Activated T-helper 1 cell treated with anti-CD3 and anti-CD28 coated beads, Interleukin-2, amount 50 U/mL, for 16 hours (primary cell): ENCODE results near the gene TRIM67.

Source experiments
- DNase-seq, 2 donors: peaks; one replicate each; pipeline ENCODE4 v3.0.0-alpha.2; 2020; ENCODE audit warnings: low read depth in 1 of 2, low spot score in 1 of 2

The TRIM67 gene

DNA sequence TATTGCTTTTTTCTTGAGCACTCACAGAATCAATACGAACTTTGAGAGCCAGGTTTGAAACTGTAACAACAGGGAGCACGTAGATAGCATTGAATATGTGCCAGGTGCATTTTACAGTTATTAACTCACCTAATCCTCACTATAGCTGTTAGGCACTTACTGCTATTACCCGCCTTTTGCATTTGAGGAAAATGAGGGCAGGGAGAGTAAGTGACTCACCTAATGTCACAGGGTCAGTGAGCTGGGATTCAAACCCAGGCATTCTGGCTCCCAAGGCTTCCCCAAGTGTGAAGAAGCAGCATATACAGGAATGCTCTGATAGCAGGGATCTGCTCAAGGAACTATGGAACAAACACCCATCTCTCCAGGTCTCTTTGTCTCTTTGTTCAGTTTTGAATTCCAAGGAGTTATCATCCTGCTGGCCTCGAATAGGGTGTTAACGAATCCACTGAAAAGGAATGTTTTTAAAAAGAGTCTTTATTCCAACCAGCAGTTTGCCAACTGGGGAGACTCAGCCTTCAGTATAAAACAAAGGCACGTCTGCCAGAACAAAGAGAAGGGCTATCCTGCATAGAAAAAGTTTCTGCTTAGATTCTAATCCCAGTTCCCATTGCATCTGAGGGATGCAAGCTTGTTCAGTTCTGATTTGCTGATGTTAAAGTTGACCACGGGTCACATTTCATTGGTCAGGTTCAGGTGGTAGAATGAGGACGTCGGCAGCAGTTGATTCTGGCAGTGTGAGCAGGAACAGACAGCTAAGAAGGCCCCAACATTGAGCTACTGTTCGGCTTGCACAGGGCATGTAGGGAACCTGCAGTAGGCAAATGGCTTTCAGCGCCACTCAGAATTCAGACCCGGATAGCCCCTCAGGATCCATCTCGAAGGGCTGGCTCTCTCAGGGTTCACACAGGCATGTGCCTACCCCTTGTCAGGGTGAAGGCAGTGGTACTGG lies 22.1 kb downstream of the TRIM67 start:
- no peak for DNase-seq

DNA sequence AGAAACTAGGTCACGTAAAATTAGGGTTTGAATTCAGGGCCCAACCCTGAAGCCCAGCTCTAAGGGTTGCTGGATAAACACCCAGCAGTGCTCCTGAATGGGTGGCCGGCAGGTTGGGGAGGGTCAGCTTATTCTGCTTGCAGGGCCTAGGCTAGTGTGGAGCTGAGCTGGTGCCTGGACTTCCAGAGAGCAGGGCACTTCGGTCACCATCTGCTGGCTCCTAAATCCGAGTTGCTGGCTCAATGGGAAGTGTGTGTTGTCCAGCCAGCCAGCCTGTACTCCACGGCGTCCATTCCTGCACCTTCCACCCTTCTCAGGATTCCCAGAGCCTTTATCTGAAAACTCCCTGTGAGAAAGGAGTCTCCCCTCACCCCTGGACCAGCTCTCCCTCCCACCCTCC lies 23.0 kb downstream of the TRIM67 start:
- no peak for DNase-seq

GRCh38 chr1:231185391-231185790 lies 23.5 kb downstream of the TRIM67 start:
- no peak for DNase-seq

- no peak for DNase-seq
Observed at GRCh38 chr1:231186356-231187115, 24.7 kb downstream of the TRIM67 start.

DNA sequence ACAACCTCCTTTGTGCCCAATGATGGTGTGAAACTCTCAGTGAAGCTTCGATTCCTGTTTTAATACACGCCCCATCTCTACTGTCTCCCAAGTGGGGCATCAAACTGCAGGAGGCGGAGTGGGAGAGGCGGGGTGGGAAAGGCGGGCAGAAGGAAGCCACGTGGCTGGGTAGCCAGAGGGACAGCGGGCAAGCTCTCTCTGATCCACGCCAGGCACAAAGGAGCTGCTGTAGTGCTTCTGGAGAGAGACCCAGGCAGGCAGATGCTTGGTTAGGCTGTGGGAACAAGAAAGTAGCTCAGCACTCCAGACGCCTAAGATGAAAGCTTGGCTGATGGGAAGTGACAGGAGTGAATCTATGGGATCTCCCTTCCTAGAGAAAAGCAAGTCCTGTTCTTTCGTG lies 25.7 kb downstream of the TRIM67 start:
- DNase-seq = no peak

DNA sequence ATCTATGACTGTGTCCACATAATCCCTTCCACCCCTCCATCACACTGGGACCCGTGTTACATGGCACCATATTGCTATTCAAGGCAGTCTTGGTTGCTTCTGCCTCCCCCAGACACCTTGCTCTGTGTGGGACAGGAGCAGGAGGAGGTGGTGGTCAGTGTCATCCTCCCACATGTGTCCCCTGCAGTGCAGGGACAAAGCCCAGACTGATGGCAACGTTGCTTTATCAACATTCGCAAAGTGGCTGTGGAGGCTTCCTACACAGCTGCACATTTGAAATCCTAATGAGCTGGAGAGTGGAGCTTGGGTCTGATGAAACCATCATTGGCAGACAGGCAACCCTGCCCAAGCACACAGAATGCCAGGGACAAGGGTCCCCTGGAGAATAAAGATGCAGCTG lies 26.2 kb downstream of the TRIM67 start:
- no peak for DNase-seq

DNA sequence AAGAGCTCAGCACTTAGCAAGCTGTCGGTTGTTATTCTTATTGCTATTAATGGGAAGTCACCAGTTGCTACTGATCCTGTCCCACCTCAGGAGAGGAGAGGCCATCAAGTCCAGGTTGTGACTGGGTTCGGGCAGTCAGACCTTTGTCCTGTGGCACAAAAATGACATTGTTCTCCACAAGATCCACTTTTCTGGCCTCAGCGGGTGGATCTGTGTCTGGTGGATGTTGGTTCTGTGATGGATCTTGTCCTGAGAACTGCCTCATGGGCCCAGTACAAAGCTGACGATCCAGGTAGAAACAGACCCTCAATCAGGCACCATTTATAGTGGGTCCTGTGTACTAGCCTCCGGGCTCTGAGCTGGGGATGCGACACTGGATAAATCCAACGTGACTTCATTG lies 26.9 kb downstream of the TRIM67 start:
- no peak for DNase-seq

DNA sequence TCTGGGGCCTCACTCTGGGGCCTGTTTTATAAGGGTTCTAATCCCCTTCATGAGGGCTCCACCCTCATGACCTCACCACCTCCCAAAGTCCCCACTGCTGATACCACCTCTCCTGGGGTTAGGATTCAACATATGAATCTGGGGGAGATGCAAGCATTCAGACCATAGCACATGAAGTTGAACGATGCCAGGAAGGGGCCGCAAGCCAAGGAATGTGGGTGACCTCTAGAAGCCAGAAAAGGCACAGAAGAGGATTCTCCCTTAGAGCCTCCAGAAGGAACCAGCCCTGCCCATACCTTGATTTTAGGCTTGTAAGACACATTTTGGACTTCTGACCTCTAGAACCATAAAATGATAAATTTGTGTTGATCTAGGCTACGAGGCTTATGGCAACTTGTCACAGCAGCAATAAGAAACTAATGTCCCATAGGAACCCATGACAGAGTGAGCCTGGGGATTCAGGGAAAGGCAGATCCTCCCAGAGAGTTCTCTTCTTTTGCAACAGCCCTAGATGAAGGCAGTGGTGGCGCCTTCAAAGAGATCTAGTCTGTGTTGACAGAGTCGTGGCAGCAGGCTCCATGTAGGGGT lies 27.9 kb downstream of the TRIM67 start:
- DNase-seq = no peak

DNA sequence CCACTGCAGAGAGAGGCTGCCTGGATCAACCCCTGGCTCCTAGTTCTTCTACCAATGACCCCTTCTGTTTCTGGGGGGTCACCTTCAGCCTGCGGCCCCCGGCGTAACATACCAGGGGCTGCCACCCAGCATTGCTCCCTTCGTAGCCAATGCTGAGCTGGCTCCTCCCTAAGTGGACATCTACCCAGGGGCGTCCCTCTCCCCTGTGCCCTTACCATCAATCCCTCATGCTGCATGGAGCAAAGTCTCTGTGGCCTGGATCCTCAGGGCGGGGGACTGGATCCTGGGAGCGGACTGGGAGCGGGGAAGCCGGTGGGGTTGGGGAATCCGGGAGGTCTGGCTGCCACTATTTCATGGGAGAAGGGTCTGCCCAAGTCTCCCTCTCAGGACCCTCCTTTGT lies 28.6 kb downstream of the TRIM67 start:
- DNase-seq = no peak

DNA sequence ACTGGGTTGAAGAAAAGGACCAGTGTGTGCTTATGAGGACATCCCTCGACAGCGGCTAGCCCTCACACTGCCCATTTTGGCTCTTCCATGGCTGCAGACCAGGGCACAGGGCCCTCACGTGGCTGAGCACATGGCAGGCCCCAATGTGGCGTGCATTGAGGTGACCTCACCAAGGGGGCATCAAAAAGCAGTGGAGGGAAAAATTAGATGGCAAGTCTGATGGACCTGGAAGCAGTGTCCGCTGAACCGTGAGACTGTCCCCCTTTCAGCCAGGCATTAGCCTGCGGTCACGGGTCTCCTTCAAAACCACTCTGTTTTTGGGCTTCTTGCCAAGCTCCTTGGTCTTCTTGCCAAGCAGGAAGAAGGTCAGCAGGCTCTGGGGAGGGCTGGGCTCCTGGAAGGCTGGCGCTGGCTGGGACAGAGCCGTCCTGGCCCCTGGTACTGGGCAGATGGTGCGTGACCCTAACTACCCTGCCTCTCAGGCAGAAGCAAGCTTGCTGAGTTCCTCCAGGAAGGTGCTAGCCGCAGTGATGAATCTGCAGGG lies 30.8 kb downstream of the TRIM67 start:
- DNase-seq = no peak

DNA sequence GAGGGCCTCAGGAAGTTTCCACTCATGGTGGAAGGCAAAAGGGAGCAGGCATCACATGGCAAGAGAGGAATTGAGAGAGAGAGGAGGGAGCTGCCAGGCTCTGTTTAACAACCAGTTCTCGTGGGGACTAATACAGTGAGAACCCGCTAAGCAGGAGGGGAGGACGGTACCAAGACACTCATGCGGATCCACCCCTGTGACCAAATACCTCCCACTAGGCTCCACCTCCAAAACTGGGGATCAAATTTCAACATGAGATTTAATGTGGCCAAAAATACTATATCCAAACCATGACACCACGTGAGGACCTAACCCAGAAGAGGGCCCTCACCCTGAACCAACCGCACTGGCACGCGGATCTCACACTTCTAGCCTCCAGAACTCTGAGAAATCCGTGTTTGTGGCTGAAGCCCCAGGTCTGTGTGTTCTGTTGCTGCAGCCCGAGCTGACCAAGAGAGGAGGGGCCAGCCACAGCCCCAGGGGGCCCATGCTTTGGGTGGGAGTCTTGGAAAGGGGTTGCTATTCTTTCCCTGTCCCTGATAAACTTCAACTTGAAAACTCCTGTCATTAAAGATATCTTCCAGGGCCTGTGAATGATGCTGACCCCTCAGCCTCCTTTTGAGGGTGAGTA lies 32.0 kb downstream of the TRIM67 start:
- DNase-seq = no peak

GRCh38 chr1:231194476-231194842 lies 32.6 kb downstream of the TRIM67 start:
- DNase-seq = no peak

- DNase-seq = no peak
Observed at GRCh38 chr1:231194843-231195516, 33.1 kb downstream of the TRIM67 start.

DNA sequence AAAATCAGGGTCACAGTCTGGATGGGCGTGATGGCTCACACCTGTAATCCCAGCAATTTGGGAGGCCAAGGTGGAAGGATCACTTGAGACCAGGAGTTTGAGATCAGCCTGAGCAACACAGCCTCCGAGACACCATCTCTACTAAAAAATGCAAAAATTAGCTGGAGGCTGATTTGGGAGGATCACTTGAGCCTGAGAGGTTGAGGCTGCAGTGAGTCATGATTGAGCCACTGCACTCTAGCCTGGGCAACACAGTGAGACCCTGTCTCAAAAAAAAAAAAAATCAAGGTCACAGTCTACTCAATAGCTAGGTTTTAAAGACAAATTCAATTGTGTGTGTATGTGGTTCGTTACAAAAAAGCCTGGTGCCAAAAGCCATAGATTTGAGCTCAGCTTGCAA lies 34.4 kb downstream of the TRIM67 start:
- DNase-seq = no peak

DNA sequence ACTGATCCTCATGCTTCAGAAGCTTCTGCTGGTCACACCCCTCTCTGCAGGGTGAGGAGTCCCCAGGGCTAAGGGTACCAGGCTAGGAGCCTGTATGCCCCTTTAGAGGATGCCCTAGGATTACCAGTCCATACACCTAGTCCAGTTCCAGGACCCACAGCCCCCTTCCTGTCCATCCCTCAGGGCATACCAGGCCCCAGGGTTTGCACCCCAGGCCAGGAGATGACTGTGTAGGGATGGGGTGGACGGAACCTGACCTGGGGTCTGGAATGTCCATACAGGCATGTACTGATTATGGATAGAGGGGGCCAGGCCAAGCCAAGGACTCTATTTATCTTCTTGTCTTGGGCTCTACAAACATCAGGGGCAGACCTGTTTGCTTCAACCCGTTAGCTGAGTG lies 34.9 kb downstream of the TRIM67 start:
- no peak for DNase-seq

DNA sequence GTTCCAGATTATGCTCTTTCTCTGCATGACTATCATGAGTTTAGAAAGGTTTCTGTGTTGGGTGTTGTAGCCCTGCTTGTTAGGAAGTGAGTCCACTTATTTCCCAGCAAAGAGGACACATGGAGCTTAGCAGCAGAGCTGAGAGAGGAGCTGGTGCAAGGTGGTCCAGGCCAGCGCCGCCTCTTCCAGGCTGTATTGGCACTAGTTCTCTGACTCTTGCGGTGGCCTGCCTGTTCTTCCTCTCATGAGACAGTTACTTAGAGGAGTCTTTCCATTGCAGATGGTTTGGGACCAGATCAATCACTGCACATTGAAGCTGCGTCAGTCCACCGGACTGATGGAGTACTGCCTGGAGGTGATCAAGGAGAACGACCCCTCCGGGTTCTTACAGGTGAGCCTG lies 38.0 kb downstream of the TRIM67 start:
- no peak for DNase-seq

- no peak for DNase-seq
Observed at GRCh38 chr1:231200388-231201031, 38.7 kb downstream of the TRIM67 start.

DNA sequence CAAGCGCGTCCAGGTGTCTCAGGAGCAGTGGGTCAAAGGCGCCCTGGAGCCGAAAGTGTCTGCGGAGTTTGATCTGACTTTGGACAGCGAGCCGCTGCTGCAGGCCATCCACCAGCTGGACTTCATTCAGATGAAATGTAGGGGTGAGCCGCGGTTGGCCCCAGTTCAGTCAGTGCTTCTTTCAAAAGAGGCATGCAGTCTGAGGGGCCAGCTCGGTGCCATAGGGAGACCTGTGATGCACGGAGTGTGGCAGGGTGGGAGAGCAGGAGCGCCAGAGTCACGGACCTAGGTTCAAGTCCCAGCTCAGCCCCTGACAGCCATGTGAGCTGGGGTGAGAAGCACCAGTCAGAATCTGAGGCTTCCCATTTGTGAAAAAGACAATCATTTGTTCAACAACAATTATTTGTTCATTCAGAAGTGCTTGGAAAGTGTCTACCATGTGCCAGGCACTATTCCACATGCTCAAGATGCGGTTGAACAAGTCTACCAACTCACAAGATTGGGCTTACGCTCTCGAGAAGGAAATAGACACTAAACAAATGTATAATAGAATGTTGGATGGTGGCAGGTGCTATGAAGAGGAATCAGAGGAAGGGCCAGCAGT lies 39.6 kb downstream of the TRIM67 start:
- no peak for DNase-seq

DNA sequence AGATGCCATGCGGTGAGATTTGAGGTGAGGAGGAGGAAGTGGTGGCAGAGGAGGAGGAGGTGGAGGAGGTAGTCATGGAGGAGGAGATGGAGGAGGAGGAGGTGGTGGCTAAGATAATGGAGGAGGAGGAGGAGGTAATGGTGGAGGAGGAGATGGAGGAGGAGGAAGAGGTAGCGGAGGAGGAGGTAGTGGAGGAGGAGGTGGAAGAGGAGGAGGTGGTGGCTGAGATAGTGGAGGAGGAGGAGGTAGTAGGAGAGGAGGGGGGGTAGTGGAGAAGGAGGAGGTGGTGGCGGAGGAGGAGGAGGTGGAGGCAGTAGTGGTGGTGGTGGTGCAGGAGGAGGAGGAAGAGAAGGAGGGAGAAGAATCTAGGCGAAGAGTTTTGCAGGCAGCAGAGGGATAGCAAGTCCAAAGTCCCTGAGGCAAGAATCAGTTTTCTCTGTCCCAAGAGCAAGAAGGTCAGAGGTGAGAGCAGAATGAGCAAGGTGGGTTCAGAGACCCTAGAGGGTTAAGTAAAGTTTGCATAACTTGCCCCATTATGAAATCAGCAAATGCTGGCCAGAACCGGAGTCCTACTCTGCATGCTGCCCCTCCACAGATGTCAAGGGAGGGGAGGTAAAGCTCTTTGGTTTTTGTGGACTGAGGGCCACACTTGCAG lies 40.2 kb downstream of the TRIM67 start:
- no peak for DNase-seq
